ENCODE measurements around the gene TXLNG. TPM values are rescaled to one million over a fixed set of nuclear protein-coding genes. Genes with fewer than 3 reads are reported as not detected.

TXLNG gene
- total RNA-seq, 2 experiments from 2014 or later: 17.2 to 17.5 TPM

DNA sequence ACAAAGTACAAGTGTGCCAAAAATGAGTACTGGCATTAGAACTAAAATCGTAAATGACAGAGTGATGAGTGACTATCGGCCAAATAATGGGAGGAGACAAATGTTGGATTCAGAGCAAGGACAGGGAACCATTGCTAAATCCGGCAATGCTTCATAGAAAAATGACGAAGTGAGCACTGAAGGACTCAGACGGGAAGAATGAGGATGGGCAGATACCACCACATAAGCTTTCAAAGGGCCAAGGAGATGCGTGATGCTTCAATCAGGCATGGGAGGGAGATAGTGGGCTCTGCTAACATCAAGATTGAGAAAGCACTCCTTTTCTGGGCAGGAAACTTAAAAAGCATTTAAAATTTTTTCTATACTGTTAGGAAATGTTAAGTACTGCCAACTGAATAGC, 62.3 kb downstream of the TXLNG start:
- Mint-ChIP-seq H3K27ac (no peak overlapping the region), H3K36me3 (ENCODE audit: low read depth) (peaks cover 75% of the 10 kb centered on the region), H3K4me1 (ENCODE audit: low read depth) (peaks cover 5% of the 10 kb centered on the region), H3K27me3 (no peaks in the 10 kb centered on the region), H3K9me3 (no peaks in the 10 kb centered on the region), H3K4me3 (no peak overlapping the region)
- ATAC-seq (ENCODE audit: poor library complexity) (no peak), DNase-seq (no peak)
- ChIA-PET CTCF (no interaction called here), POLR2A (no interaction called here)
- peaks cover 64% of the 10 kb centered on the region for H3K36me3 ChIP-seq (ENCODE audit: insufficient read depth, low read length)
- no peak overlapping the region for H3K4me3 ChIP-seq (ENCODE audit: low read length)
- no peaks in the 10 kb centered on the region for H3K9me3 ChIP-seq (ENCODE audit: control insufficient read depth in 1 of 2, insufficient read depth in 1 of 2, low read length in 2 of 2)
- no peaks in the 10 kb centered on the region for H3K27me3 ChIP-seq (ENCODE audit: control insufficient read depth in 1 of 2, insufficient read depth in 2 of 2, low read length in 2 of 2)
- intact Hi-C loops (cut with DNase I, micrococcal nuclease): no loop called here
- H3K4me1 ChIP-seq (ENCODE audit: insufficient read depth, low read length): no peaks in the 10 kb centered on the region
- H3K27ac ChIP-seq (ENCODE audit: low read depth in 1 of 2, low read length in 2 of 2): no peak overlapping the region
- TF ChIP-seq, protein P1, sequence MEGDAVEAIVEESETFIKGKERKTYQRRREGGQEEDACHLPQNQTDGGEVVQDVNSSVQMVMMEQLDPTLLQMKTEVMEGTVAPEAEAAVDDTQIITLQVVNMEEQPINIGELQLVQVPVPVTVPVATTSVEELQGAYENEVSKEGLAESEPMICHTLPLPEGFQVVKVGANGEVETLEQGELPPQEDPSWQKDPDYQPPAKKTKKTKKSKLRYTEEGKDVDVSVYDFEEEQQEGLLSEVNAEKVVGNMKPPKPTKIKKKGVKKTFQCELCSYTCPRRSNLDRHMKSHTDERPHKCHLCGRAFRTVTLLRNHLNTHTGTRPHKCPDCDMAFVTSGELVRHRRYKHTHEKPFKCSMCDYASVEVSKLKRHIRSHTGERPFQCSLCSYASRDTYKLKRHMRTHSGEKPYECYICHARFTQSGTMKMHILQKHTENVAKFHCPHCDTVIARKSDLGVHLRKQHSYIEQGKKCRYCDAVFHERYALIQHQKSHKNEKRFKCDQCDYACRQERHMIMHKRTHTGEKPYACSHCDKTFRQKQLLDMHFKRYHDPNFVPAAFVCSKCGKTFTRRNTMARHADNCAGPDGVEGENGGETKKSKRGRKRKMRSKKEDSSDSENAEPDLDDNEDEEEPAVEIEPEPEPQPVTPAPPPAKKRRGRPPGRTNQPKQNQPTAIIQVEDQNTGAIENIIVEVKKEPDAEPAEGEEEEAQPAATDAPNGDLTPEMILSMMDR (IDR thresholded peaks at IDR 0.05): no peak

- Mint-ChIP-seq H3K9me3 (no peaks in the 10 kb centered on the region), H3K27ac (no peak overlapping the region), H3K36me3 (ENCODE audit: low read depth) (peaks cover 73% of the 10 kb centered on the region), H3K4me1 (ENCODE audit: low read depth) (peaks cover 4% of the 10 kb centered on the region), H3K4me3 (no peak overlapping the region), H3K27me3 (no peaks in the 10 kb centered on the region)
- Histone ChIP-seq H3K4me1 (ENCODE audit: insufficient read depth, low read length) (no peaks in the 10 kb centered on the region), H3K27me3 (ENCODE audit: control insufficient read depth in 1 of 2, insufficient read depth in 2 of 2, low read length in 2 of 2) (no peaks in the 10 kb centered on the region), H3K9me3 (ENCODE audit: control insufficient read depth in 1 of 2, insufficient read depth in 1 of 2, low read length in 2 of 2) (no peaks in the 10 kb centered on the region), H3K36me3 (ENCODE audit: insufficient read depth, low read length) (peaks cover 60% of the 10 kb centered on the region), H3K27ac (ENCODE audit: low read depth in 1 of 2, low read length in 2 of 2) (no peak overlapping the region), H3K4me3 (ENCODE audit: low read length) (no peak overlapping the region)
- ChIA-PET CTCF (no interaction called here), POLR2A (no interaction called here)
- TF ChIP-seq, protein P1 (IDR thresholded peaks at IDR 0.05): no peak
- no peak for ATAC-seq (ENCODE audit: poor library complexity)
- intact Hi-C loops (cut with DNase I, micrococcal nuclease): no loop called here
- no peak for DNase-seq
These were observed 65.2 kb downstream of the TXLNG start for GRCh38 chrX:16851421-16851820.

DNA sequence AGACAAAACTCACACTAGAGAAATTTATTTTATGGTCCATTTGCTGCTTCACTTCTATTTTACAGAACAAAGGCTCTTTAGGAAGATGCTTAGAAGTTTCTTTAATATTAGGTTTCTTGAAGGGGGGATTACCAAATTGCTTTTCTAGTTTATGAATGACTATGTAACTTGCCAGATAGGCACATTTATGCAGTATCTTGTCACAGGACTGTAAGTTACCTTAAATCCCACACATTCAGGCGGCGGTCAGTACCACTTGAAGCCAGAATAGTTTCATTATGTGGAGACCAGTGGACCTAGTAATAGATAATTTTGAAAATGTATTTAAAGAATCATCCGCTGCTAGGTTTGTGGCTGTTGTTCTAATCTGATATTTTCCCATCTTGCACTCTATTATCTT, 65.6 kb downstream of the TXLNG start:
- Mint-ChIP-seq H3K27me3 (no peaks in the 10 kb centered on the region), H3K9me3 (no peaks in the 10 kb centered on the region), H3K4me1 (ENCODE audit: low read depth) (peaks cover 4% of the 10 kb centered on the region), H3K36me3 (ENCODE audit: low read depth) (peaks cover 73% of the 10 kb centered on the region), H3K27ac (no peak overlapping the region), H3K4me3 (no peak overlapping the region)
- Histone ChIP-seq H3K4me1 (ENCODE audit: insufficient read depth, low read length) (no peaks in the 10 kb centered on the region), H3K4me3 (ENCODE audit: low read length) (no peak overlapping the region), H3K36me3 (ENCODE audit: insufficient read depth, low read length) (peaks cover 57% of the 10 kb centered on the region), H3K9me3 (ENCODE audit: control insufficient read depth in 1 of 2, insufficient read depth in 1 of 2, low read length in 2 of 2) (no peaks in the 10 kb centered on the region), H3K27me3 (ENCODE audit: control insufficient read depth in 1 of 2, insufficient read depth in 2 of 2, low read length in 2 of 2) (no peaks in the 10 kb centered on the region), H3K27ac (ENCODE audit: low read depth in 1 of 2, low read length in 2 of 2) (no peak overlapping the region)
- ATAC-seq (ENCODE audit: poor library complexity) (no peak), DNase-seq (no peak)
- TF ChIP-seq, protein P1 (IDR thresholded peaks at IDR 0.05): no peak
- ChIA-PET CTCF (no interaction called here), POLR2A (no interaction called here)
- intact Hi-C loops (cut with DNase I, micrococcal nuclease): no loop called here
